ENCODE results near the gene FUT6.
"Not testable (repeated sequence)": the region's sequence is repeated elsewhere in the genome, so short reads cannot be mapped to it uniquely, and the experiment has no call there.

The FUT6 gene

GRCh38 chr19:5784581-5785147 is 54.8 kb downstream of the FUT6 start, which contains the start of gene PRR22:
PRR22 (minus strand) TSS chr19:5784746; CDS start chr19:5784660, 86 bp downstream.
- no peak for DNase-seq

GRCh38 chr19:5782945-5783919 is 56.3 kb downstream of the FUT6 start:
- no peak for DNase-seq

- no peak for DNase-seq
Measured at GRCh38 chr19:5782322-5782721, 57.2 kb downstream of the FUT6 start.

GRCh38 chr19:5780916-5781315 is 58.6 kb downstream of the FUT6 start:
- DNase-seq: not testable (repeated sequence)

Data from SIG-M5 (cell line).